Measurements from ENCODE around the gene THADA.

THADA gene

DNA sequence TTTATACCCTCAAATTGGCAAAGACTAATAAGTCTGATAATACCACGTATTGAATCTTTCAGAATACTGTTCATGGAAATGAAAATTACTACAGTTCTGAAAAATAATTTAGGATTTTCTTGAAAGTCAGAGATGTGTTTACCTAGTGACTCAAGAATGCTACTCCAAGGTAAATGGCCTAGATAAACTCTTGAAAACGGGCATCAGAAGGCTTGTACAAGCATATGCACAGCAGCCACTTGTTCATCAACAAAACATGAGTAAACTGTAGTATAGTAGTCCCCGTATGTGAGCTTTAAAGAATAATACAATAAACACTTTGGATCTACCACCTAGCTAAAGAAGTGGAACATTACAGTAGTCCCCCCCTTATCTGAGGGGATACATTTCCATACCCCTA lies 157.5 kb downstream of the THADA start:
- no peak overlapping the region for H3K4me3 ChIP-seq (ENCODE audit: low read depth, low read length)
- TF ChIP-seq CTCF (IDR thresholded peaks at IDR 0.05; ENCODE audit: insufficient read depth, low read depth, low read length, missing control alignments) = no peak
- no peak for DNase-seq (ENCODE audit: low read depth)

GRCh38 chr2:43437363-43437762 lies 158.5 kb downstream of the THADA start:
- no peak for DNase-seq (ENCODE audit: low read depth)
- H3K4me3 ChIP-seq (ENCODE audit: low read depth, low read length) = no peak overlapping the region
- no peak for TF ChIP-seq CTCF (IDR thresholded peaks at IDR 0.05; ENCODE audit: insufficient read depth, low read depth, low read length, missing control alignments)

DNA sequence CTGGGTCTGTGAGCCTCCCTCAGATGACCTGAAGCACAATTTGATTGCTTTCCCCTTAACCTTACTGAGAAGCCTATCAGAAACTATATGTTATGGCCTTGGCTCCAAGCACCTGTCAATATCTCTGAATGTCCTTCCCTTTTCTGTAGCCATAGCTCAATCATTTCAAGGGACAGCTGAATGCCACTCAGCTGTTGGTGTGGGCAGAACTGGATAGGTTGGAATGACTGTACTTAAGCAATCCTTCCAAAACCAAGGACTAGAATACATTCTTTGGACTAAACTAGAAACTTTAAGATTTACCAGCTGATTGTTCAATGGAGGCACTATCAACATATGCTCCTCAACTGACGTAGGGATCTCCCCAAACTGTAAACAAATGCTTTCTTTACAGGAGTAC lies 159.4 kb downstream of the THADA start:
- DNase-seq (ENCODE audit: low read depth) = no peak
- no peak for TF ChIP-seq CTCF (IDR thresholded peaks at IDR 0.05; ENCODE audit: insufficient read depth, low read depth, low read length, missing control alignments)
- H3K4me3 ChIP-seq (ENCODE audit: low read depth, low read length) = no peak overlapping the region

DNA sequence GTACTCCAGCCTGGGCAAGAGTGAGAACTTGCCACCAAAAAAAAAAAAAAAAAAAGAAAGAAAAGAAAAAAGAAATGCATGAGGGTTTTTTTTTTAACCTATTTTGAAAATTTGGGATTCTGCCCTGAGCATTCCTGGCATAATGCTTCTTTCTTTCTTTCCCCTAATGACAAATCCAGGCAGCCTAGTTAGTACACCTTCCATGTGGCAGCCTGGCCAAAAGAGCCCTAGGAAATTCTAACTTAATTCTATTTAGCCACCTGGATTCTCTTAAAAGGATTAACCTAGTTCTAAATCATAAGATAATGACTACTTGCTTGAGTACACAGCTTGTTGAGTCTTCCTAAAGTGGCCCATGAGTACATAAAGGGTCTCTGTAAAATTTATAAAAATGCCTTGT lies 160.1 kb downstream of the THADA start:
- H3K4me3 ChIP-seq (ENCODE audit: low read depth, low read length) = no peak overlapping the region
- TF ChIP-seq CTCF (IDR thresholded peaks at IDR 0.05; ENCODE audit: insufficient read depth, low read depth, low read length, missing control alignments) = no peak
- DNase-seq (ENCODE audit: low read depth) = no peak

DNA sequence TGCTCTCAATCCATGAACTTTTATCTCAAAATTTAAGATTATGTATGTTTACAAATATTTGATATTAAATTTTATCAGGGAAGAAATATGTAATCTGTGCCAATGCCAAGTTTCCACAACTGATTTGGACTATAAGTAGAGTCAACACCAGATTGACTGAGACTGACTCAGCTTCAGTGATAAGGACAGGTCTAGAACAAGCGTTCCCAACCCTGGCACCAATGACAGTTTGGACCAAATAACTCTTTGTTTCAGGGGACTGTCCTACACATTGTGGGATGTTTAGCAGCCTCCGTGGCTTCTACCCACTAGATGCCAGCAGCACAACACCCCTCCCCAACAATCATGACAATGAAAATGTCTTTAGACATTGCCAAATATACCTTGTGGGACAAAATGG lies 165.3 kb downstream of the THADA start:
- no peak overlapping the region for H3K4me3 ChIP-seq (ENCODE audit: low read depth, low read length)
- no peak for TF ChIP-seq CTCF (IDR thresholded peaks at IDR 0.05; ENCODE audit: insufficient read depth, low read depth, low read length, missing control alignments)
- no peak for DNase-seq (ENCODE audit: low read depth)

DNA sequence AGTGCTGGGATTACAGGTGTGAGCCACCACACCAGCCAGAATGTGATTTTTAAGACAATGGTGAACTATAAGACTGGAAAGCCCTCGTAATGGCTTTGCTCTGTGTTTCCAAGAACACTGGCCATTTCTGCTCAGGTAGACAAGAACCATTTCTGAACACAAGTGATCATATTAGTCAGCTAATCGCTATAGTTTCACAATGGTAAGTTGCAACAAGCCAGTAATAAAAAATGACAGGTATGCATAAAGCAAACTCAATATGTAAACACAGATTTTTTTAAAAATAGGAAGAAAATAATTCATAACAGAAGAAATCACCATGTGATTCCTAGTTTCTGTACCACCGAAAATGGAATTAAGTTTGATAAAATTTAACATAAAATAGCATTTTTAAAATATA lies 166.5 kb downstream of the THADA start:
- no peak for DNase-seq (ENCODE audit: low read depth)
- H3K4me3 ChIP-seq (ENCODE audit: low read depth, low read length) = no peak overlapping the region
- no peak for TF ChIP-seq CTCF (IDR thresholded peaks at IDR 0.05; ENCODE audit: insufficient read depth, low read depth, low read length, missing control alignments)

- peak; percentile 5 for DNase-seq (ENCODE audit: low read depth)
- H3K4me3 ChIP-seq (ENCODE audit: low read depth, low read length) = no peak overlapping the region
- TF ChIP-seq CTCF (IDR thresholded peaks at IDR 0.05; ENCODE audit: insufficient read depth, low read depth, low read length, missing control alignments) = no peak
Observed at GRCh38 chr2:43427032-43427424, 168.8 kb downstream of the THADA start.

All from GM12865 (cell line).